CD4-positive, alpha-beta T cell treated with Interleukin-15 for 4 hours (primary cell): Measurements from ENCODE around the gene CEP83.
"Not testable (repeated sequence)": the region's sequence is repeated elsewhere in the genome, so short reads cannot be mapped to it uniquely, and the experiment has no call there.

ENCODE experiments used
- DNase-seq: peaks from one replicate; pipeline ENCODE4 v3.0.0-alpha.2; 2020; ENCODE audit warnings: low spot score

The CEP83 gene, protein sequence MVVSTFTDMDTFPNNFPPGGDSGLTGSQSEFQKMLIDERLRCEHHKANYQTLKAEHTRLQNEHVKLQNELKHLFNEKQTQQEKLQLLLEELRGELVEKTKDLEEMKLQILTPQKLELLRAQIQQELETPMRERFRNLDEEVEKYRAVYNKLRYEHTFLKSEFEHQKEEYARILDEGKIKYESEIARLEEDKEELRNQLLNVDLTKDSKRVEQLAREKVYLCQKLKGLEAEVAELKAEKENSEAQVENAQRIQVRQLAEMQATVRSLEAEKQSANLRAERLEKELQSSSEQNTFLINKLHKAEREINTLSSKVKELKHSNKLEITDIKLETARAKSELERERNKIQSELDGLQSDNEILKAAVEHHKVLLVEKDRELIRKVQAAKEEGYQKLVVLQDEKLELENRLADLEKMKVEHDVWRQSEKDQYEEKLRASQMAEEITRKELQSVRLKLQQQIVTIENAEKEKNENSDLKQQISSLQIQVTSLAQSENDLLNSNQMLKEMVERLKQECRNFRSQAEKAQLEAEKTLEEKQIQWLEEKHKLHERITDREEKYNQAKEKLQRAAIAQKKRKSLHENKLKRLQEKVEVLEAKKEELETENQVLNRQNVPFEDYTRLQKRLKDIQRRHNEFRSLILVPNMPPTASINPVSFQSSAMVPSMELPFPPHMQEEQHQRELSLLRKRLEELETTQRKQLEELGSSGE

DNA sequence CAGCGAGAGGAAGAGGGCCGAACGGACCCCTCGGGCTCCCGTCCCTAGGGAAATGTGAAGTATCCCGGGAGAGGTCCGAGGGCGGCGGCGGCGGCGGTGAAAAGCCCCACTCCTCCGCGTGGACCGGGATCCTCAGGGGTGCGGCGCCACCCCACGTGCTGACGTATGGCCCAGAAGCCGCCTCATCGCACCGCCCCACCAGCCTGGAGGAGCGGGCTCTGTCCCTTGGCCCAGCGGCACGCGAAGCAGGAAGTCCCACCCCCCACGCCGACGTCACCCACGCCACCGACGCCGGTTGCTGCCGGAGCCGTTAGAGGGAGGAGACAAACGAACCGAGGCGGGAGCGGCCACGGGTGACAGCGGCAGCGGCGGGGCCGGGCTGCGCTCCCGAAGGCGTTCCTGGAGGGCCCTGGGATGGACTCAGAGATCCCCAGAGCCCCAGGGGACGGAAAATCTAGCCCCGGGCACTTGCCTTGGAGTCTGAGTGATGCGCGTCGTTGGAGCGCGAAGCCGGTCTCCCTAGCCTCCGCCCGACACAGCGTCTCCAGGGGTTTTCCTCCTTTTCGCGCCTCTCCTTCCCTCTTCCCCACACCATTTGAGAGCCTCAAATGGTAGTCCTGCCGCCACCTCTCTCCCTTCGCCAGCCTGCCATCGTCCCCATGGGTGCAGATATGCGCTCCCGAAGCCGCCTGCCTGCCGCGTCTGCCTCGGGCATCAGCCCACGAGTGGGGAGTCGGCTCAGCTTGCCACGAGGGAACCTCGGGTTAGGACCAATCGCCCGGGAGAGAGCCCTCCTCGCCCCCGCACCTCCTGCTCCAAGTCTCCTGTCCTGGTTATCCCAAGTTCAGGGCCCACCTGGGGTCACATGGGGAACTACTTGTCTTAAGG is at the start of gene CEP83:
TSS of gene CEP83 (minus strand) at position 140 of the 888 bp plus-strand sequence. CDS start 47,377 bp downstream, outside the sequence.
- peak; percentile 93 for DNase-seq

DNA sequence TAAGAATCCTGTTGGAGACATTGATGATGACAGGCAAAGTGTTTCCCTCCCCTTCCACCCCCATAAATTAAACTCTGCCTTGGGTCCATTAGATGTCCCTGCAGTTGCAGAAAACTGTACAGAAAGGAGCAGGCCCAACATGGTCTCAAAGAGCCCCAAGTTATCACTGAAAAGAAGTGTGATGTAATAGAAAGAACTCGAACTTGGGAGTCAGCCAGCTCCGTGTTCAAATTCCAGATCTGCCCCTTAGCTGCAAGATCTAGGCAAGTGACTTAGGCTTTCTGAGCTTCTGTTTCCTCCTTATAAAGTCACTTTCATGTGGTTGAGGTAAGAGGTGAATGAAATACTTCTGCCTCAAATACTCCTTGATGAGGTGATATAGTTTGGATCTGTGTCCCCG is 49.6 kb upstream of the CEP83 start:
- no peak for DNase-seq

DNA sequence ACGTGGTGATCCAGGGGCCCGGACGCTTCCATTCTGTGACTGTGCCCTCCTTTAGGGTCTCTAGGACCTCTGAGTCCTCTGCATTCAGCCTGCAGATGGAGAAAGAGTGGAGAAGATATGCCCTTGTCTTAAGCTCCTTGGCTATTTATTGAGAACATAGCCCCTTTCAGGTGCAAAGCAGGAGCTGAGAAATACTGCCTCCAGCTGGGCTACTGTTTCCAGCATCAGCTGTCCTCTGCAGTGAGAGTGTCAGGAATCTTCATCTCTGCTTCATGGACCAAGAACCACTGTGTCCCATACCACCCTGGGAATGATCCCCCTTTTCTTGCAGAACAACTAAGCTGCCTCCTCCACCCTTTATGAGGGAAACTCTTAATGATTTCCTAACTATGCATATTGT is 47.8 kb upstream of the CEP83 start:
- no peak for DNase-seq

DNA sequence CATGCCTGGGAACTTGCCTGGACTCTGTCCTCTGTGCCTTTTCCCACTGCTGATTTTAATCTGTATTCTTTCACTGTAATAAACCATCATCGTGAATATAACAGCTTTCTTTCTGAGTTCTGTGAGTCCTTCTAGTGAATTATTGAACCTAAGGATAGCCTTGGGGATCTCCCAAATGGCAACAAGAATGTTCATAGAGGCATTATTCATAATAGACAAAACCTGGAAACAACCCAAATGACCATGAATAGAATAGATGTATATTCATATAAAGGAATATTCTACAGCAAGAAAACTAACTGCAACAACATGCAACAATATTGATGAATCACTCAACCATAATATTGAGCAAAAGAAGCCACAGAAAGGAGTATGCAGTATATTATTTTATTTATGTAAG is 44.7 kb upstream of the CEP83 start:
- DNase-seq: no peak

DNA sequence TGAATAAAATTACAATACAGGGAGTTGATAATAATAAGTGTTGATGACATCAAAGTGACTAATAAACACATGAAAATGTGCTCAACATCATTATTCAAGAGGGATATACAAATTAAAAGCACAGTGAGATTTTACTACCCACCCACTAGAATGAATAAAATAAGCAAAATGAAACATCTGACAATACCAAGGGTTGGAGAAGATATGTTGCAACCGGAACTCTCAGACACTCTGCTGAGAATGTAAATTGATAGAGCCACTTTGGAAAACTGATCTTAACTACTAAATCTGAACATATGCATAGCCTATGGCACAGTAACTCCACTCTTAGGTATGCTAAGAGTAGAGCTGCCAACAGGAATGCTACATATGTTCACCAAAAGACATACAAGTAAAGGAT is 44.0 kb upstream of the CEP83 start:
- no peak for DNase-seq

DNA sequence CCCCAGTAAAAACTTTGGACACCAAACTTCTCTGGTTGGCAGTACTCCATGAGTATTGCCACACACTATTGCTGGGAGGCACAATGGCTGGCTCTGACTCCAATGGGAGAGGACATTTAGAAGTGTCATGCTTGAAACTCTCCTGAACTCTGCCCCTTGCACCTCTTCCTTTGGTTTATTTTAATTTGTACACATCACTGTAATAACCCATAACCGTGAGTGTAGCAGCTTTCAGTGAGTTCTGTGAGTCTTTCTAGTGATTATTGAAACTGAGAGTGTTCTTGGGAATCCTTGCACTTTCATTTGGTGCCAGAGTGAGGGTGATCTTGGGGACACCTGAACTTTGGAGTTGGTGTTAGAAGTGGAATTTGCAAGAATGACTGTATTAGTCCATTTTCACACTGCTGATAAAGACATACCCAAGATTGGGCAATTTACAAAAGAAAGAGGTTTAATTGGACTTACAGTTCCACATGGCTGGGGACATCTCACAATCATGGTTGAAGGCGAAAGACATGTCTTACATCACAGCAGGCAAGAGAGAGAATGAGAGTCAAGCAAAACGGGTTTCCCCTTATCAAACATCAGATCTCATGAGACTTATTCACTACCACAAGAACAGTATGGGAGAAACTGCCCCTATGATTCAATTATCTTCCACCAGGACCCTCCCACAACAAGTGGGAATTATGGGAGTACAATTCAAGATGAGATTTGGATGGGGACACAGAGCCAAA is 41.3 kb upstream of the CEP83 start:
- DNase-seq: no peak

DNA sequence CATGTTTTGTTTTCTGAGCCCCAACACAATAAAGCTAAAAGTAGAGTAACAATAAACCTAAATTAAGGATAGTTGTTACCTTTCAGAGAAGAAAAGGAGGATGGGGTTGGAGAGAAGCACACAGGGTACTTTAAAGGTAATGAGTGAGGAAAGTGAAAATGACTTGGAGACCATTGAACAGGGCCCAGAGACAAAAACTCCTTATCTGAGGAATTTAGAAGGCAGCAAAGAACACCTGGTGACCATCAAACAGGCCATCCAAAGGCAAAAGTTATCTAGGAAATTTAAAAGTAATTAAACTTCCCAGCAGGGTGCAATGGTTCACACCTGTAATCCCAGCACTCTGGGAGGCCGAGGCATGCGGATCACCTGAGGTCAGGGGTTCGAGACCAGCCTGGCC is 39.0 kb upstream of the CEP83 start:
- no peak for DNase-seq

DNA sequence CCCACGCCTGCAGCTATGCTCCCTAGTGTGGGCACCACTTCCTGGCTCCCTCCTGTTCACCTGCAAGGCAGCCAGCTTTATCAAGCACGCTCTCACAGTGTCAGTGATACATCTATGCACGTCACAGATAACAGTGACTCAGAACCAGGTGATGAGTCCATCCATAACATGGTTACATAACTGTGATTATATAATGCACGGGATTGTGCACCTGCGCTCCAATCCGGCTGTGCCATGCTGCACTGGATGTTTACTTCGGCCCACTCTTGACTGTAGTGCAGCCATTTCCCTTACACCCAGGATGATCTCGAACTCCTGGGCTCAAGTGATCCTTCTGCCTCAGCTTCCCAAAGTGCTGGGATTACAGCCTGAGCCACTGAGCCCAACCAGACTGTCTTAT is 38.4 kb upstream of the CEP83 start:
- DNase-seq: no peak

DNA sequence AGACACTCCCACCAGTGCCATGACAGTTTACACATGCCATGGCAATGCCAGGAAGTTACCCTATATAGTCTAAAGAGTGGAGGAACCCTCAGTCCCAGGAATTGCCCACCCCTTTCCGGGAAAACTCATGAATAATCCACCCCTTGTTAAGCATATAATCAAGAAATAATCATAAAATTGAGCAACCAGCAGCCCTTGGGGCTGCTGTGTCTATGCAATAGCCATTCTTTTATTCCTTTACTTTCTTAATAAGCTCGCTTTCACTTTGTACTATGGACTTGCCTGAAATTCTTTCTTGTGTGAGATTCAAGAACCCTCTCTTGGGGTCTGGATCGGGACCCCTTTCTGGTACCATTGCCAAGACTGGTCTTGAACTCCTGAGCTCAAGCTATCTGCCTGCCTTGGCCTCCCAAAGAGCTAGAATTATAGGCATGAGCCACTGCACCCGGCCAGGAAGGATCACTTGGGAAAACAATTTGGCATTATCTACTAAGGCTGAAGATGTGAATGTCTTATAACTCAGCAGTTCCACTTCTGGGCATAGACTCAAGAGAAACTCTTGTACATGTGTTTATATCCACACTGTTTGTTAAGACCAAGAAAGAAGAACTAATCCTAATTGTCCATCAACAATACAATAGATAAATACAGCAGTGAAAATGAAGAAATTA is 35.9 kb upstream of the CEP83 start:
- no peak for DNase-seq

DNA sequence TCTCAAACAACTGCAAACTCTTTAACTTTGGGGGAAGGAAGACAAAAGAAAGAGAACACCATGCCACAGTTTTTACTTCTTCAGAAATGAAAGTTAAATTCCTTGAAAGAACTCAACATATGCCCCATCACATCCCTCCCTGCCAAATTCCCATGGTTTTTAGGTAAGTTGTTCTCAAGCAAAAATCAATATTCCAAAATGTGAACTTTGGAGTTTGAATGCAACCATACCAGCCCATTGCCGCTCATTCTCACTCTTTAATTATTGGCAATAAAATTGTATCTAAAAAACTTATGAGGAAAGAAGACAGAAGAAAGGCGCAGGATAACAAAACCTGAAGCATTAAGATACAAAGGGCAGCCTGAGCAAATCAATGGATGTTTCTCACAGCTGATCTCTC is 31.8 kb upstream of the CEP83 start:
- DNase-seq: no peak

DNA sequence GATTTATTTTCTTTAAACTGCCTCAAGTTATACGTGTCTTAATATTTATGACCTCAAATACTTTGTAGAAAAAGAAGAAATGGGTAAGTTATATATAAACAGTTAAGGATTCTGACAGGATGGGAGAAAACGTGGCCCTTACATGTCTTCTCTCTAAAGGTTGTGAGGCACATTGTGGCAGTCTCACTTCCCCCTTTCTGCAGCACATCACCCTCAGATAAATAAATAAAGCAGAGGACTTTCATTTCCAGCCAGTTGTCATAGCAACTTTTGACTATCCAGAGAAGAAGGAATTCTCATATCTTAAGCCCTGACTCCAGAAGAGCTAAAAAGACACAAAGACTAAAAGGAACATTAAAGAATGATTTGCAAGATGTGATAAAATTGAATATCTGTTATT is 28.8 kb upstream of the CEP83 start:
- no peak for DNase-seq

DNA sequence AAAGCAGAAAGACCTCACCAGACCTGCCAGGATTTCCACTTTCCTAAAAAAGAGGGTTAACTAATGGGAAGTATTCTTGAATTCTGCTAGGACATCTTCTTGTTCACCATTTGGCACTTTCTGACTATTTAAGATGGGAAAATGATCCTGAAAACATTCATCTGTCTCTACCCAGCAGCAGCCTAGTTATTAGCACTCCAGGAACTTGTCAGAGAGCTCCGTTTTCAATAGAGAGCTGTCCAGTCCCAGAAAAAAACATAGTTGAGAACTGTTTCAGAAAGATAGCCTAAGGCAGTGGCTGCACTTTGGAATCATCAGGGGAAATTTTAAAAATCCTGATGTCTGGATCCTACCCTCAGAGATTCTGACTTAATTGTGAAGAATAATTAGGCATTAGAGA is 22.1 kb upstream of the CEP83 start:
- no peak for DNase-seq

DNA sequence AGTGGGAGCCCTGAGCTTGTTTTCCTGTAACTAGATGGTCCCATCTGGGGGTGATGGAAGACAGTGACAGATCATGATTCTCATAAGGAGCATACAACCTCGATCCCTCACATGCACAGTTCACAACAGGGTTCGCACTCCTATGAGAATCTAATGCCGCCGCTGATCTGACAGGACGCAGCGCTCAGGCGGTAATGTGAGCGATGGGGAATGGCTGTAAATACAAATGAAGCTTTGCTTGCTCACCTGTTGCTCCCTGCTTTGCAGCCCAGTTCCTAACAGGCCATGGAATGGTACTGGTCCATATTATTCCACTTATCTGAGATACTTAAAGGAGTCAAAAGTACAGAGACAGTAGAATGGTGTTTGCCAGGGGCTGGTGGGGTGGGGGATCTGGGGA is 9.9 kb upstream of the CEP83 start:
- DNase-seq: no peak

DNA sequence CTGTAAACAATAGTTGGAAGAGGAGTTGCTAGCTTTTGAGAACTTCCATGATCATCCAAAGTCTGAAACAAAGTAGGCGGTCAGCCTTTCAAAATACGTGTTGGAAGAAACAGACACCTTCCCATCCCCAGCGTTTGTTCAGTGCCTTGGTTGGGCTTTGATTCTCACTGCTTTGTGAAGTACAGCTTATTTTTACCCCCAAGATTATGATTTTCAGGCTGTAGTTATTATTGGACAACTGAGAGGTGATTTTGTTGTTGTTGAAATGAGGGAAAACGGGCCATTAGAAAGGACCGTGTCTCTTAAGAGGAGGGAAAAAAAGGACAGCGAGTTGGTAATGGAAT is 921 bp upstream of the CEP83 start:
- DNase-seq: no peak

DNA sequence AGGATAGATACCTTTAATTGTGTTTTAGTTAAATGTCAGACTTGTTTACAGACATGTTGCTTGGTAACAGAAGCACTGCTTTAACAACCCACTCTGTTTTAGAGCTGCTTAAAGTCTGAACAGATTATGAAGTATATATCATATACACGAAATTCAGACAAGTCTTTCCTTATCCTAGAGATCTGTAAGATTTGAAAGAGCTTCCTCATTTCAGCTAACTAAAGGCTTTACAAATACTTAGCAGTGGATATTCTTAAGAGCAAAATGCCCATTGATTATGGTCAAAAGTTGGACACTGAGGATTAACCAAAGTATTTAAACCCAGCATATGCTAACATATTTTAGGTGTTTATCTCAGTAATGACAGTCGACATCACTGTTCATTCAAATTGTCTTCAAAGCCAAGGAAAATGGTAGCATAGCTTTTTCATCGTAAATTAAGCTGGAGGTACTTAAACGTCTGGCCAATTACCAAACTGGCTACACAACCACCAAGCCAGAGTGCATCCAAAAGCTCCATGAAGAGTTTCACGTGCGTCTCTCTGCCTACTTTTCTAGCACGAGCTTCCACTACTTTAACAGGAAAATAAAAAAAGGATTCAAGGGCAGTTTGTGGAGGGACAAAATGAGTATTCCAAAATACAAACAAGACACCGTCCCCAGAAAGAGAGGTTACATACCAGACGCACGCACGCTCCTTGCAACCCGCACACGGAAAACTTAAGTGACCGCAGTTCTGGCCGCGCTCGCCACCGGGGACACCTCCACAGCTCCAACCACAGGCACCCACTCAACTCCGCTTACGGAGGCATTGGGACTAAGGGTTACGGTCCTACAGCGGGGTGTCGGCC is 565 bp downstream of the CEP83 start:
- DNase-seq: peak; percentile 18

DNA sequence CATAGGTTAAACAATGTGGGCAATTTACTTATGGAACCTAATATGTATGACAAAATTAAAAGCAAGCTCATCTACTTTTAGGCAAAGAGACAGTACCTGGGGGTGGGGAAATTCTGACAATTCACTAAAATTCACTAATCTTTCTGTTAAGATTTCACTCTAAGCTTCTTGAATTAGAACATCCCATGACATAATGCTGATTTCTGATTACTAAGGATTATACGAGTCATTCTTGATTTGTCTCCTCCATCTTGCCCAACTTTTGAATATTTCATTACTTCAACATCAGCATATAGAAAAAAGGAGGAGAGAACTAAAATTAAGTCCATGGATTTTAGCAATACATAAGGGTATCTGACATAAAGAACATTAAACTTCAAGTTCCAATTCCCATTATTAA is 2.4 kb downstream of the CEP83 start:
- DNase-seq: no peak

DNA sequence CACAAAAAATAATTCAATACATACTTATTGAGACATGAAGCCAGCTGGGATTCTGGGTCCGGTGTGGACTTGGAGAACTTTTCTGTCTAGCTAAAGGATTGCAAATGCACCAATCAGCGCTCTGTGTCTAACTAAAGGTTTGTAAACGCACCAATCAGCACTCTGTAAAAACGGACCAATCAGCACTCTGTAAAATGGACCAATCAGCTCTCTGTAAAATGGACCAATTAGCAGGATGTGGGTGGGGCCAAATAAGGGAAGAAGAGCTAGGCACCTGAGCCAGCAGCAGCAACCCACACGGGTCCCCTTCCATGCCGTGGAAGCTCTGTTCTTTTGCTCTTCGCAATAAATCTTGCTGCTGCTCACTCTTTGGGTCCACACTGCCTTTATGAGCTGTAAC is 5.3 kb downstream of the CEP83 start:
- not testable (repeated sequence) for DNase-seq

DNA sequence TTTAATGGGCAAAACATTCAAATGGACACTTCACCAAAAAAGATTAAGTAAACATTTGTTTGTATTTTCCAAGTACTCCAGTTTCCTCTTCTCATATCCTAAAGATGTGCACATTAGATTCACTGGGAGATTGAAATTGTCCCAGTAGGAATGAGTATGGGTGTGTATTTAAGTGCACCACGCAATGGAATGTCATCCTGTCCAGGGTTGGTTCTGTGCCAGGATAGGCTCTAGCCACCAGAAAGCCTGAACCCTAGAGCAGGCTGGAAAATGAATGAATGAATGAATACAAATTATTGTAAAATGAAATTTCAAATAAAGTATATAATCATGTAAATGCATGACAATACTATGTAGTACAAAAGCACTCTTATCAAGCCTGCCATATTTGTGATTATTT is 14.0 kb downstream of the CEP83 start:
- no peak for DNase-seq

DNA sequence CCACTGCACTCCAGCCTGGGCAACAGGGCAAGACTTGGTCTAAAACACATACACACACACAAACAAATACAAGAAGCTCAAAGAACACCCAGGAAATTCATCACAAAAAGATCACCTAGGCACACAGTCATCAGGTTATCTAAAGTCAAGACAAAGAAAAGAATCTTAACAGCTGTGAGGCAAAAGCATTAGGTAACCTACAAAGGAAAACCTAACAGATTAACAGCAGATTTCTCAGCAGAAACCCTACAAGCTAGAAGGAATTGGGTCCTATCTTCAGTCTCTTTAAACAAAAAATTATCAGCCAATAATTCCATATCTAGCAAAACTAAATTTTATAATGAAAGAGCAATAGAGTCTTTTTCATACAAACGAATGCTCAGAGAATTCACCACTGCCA is 22.4 kb downstream of the CEP83 start:
- DNase-seq: no peak

DNA sequence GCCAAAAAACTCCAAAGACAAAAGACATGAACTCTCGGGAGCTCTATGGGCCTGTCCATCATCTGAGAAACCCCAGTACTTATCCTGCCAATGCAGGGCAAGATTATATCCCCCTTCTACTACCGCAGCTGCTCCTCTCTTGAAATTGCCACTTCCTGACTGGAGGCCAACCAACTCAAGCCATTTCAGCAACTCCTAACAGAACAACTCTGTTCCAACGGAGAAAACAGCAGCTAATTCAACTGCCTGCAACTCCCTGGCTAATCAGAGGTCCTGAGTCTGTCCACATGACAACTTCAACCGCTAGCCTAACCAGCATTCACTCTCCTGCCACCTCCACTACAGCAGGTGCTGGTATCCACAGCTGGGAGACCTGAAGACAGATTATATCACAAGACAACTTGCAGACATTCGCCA is 24.1 kb downstream of the CEP83 start:
- DNase-seq: no peak

DNA sequence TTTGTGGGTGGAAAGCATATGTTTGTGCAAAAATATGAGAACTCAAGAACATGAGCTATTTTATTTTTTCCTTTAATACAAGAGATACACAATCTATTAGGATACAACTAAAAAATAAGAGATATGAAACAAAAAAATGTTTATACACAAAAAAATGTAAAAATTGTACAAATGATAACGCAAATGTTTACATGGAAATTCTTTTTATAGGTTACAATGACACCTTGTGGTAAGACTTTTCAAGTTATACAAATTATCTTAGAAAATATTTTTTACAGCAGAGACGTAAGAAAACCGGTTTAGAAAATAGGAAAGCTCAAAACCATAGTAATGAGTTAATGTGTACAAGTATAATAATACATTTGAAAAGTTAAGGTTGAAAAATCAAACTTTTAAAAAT is 25.5 kb downstream of the CEP83 start:
- DNase-seq: no peak
